SJCRH30 (cell line): ENCODE data around the gene PPP1R1C. TPM values are rescaled to one million over a fixed set of nuclear protein-coding genes. Genes with fewer than 3 reads are reported as not detected.
"Not testable (repeated sequence)": the region's sequence is repeated elsewhere in the genome, so short reads cannot be mapped to it uniquely, and the experiment has no call there.

Source experiments
- DNase-seq, 2 experiments: peaks; one replicate each; pipeline ENCODE4 v3.0.0-alpha.2; 2015 to 2020
- H3K27ac ChIP-seq: fragments of 250-450 bp; sonication (Bioruptor Pico); 2 replicates; pipeline ENCODE4 v1.5.1; 2020; ENCODE audit warnings: mild to moderate bottlenecking, moderate library complexity
- H3K27me3 ChIP-seq: fragments of 250-450 bp; sonication (Bioruptor Pico); 2 replicates; pipeline ENCODE4 v1.5.1; 2020; ENCODE audit warnings: mild to moderate bottlenecking, moderate library complexity
- H3K36me3 ChIP-seq: fragments of 250-450 bp; sonication (Bioruptor Pico); 2 replicates; pipeline ENCODE4 v1.5.1; 2020; ENCODE audit warnings: mild to moderate bottlenecking, moderate library complexity
- H3K4me1 ChIP-seq: fragments of 250-450 bp; sonication (Bioruptor Pico); 2 replicates; pipeline ENCODE4 v1.5.1; 2020; ENCODE audit warnings: mild to moderate bottlenecking, moderate library complexity
- H3K4me3 ChIP-seq: fragments of 250-450 bp; sonication (Bioruptor Pico); 2 replicates; pipeline ENCODE4 v1.5.1; 2020; ENCODE audit warnings: mild to moderate bottlenecking, moderate library complexity
- H3K9me3 ChIP-seq: fragments of 250-450 bp; sonication (Bioruptor Pico); replicated peaks from 2 replicates; pipeline ENCODE4 v1.5.1; 2020; ENCODE audit warnings: mild to moderate bottlenecking, moderate library complexity
- total RNA-seq: library from RNA; depleted of rRNA; stranded (reverse); fragments of >200 nt; shearing (Covaris generic); gene quantifications from 2 replicates; pipeline ENCODE4 v1.2.3, GENCODE V29; 2014; rRNA removed

Gene PPP1R1C, protein sequence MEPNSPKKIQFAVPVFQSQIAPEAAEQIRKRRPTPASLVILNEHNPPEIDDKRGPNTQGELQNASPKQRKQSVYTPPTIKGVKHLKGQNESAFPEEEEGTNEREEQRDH
- total RNA-seq = not detected in 2 replicates

DNA sequence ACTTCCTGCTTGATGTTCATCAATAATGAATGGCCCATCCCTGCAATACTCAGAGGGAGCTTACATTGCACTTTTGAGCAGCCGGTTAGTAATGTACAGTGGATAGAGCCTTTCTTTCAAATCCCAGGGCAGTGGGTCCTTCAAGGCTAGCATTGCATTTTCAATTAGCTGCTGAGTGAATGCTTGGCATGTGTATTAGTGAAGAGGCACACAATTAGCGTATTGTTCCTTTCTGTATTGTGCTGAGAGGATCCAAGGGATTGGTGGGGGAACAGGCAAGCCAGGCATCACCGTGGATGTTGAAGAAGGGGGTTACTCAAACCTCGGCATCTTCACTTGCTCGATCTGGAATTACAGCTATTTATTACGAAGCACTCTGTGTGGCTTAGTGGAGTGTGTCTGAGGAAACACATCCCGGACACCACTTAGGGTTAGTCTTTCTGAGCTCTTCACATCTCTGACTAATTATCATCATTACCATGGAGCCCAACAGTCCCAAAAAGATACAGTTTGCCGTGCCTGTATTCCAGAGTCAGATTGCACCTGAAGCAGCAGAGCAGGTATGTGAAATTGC lies at the start of gene PPP1R1C:
TSS of gene PPP1R1C (plus strand) at position 222 of the 574 bp plus-strand sequence. CDS start at position 480, 258 bp downstream.
- Histone ChIP-seq H3K4me3 (no peak within 1 kb of the TSS), H3K27ac (no peak within 1 kb of the TSS), H3K36me3 (no peaks in the 10 kb centered on the region), H3K4me1 (peaks cover 7% of the 10 kb centered on the region), H3K9me3 (no peaks in the 10 kb centered on the region), H3K27me3 (no peaks in the 10 kb centered on the region)
- DNase-seq = no peak

DNA sequence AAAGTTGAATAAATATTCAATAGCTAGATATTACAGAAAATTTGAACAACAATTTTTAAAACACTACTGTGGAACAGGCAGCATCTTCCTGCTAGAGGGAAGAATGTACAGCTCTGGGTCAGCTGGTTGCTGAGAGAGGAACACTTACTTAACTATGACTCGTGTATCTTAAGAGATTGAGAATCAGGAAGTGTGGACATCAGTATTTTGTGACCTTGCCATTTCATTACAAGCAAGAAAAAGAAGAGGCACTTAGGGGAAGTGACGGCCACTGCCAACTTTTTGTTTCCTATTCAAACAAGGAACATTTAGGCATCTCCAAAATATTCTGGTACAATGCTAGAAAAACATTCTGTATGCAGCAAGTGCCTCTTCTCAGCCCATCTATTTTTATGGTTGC lies 48.2 kb upstream of the PPP1R1C start:
- no peaks in the 10 kb centered on the region for H3K9me3 ChIP-seq
- no peak for DNase-seq
- no peaks in the 10 kb centered on the region for H3K36me3 ChIP-seq
- H3K27me3 ChIP-seq = no peaks in the 10 kb centered on the region
- H3K4me1 ChIP-seq = no peaks in the 10 kb centered on the region
- H3K27ac ChIP-seq = no peak overlapping the region
- no peak overlapping the region for H3K4me3 ChIP-seq

DNA sequence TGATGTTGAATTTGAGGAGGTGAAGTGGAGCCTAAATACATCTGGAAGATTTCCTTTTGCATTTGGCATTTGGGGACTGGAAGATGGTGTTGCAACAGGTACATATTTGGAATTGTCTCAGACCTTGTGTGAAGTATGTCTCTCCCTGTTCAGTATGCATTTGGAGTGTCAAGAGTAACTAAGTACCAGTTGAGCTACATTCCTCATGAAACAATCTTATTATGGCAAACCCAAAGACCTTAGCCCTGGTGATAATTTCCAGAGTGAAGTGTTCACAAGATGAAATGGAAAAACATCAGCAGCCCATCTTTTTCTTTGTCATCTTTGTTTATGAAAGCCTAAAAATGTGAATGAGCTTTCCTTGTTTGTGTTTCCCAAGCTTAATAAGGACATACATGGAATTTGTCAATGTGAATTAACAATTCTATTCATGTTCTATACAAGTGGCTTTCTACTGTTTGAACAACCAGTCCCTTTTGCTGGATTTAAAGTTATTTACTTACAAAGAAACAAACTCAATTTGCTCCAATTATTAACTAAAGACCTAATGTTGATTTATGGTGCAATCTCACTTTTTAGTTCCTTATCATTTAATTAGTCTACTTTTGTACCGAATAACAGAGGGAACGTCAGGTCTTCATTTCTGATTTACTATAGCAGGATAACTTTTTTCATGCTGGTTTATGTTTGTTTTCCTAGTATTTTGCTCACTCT lies 42.1 kb upstream of the PPP1R1C start:
- H3K27me3 ChIP-seq = no peaks in the 10 kb centered on the region
- H3K36me3 ChIP-seq = no peaks in the 10 kb centered on the region
- no peak for DNase-seq
- H3K4me1 ChIP-seq = no peaks in the 10 kb centered on the region
- H3K9me3 ChIP-seq = peaks cover 3% of the 10 kb centered on the region; the same call in 1 of the 2 replicates
- no peak overlapping the region for H3K27ac ChIP-seq
- H3K4me3 ChIP-seq = no peak overlapping the region

DNA sequence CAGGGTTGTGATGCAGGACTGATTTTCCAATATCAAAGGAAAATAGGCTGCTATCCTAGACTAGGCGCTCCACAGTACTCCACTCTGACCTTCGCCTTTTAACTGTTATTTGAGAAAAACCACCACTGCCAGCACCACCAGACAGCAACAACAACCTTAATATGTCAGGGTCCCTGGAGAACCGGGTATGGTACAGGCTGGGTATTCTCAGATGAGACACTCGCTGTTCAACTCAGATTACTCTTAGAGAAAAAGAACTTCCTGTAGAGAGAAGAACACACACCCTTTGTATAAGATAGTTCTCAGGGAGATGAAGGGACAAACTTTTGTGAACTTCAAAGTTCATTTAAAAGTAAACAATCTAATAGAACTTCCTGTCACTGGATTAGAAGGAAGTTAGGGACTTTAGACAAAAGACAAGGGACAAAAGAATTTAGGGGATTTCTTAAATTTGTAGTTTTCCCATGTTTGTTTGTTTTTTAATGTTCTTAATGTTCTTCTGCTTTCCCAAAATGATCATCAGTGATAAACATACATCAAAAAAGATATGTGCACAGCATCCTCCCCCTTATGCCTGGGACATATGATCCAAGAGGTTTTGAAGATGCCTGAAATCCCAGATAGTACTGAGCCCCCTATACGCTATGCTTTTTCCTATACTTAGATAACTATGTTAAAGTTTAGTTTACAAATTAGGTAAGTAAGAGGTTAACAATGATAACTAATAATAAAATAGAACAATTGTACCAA lies 41.3 kb upstream of the PPP1R1C start:
- no peak for DNase-seq
- H3K27me3 ChIP-seq = no peaks in the 10 kb centered on the region
- no peak overlapping the region for H3K4me3 ChIP-seq
- H3K4me1 ChIP-seq = no peaks in the 10 kb centered on the region
- H3K27ac ChIP-seq = no peak overlapping the region
- peaks cover 3% of the 10 kb centered on the region; the same call in 1 of the 2 replicates for H3K9me3 ChIP-seq
- no peaks in the 10 kb centered on the region for H3K36me3 ChIP-seq

DNA sequence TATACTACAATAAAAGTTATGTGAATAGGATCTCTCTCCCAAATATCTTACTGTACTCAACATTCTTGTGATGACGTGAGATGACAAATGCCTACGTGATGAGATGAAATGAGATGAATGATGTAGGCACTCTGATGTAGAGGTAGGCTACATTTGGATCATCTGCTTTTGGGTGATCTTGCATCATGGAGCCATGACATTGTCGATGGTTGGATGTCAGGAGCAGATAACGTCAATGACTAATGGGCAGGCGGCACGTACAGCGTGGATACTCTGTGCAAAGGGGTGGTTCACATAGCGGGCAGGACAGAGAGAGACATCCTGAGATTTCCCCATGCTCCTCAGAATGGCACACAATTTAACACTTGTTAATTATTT lies 40.8 kb upstream of the PPP1R1C start:
- peaks cover 3% of the 10 kb centered on the region; the same call in 1 of the 2 replicates for H3K9me3 ChIP-seq
- no peak overlapping the region for H3K27ac ChIP-seq
- H3K4me1 ChIP-seq = no peaks in the 10 kb centered on the region
- DNase-seq = no peak
- H3K36me3 ChIP-seq = no peaks in the 10 kb centered on the region
- H3K4me3 ChIP-seq = no peak overlapping the region
- H3K27me3 ChIP-seq = no peaks in the 10 kb centered on the region

DNA sequence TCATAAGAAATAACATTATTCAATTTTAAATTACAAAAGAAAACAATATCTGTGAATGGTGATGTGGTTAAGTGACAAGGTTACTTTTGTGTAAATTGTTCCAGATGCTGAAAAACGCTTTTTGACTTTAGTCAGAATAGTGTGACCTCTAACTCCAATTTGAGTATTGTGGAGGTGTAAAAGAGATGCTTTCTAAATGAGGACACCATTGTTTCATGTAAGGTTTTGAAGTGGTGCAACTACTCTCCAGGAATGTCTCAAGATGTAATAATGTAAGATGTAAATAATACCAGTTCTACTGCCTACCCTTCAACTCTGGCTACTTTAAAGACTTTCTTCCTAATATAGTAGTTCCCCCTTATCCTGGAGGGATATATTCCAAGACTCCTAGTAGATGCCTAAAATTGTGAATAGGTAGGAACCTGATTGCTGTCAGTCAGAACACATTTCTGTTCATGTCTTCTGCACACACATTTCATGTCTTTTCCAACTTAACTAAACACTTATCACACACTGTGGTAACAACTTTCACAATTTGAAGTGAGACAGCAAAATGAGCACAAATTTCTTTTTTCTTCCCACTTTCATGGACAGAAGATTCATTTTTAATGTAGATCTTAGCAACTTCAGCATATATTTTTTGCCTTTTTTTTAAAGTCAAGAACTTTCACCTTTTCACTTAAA lies 39.1 kb upstream of the PPP1R1C start:
- H3K9me3 ChIP-seq = peaks cover 3% of the 10 kb centered on the region; the same call in 1 of the 2 replicates
- no peaks in the 10 kb centered on the region for H3K27me3 ChIP-seq
- H3K27ac ChIP-seq = no peak overlapping the region
- no peak overlapping the region for H3K4me3 ChIP-seq
- DNase-seq = no peak
- no peaks in the 10 kb centered on the region for H3K4me1 ChIP-seq
- H3K36me3 ChIP-seq = no peaks in the 10 kb centered on the region

DNA sequence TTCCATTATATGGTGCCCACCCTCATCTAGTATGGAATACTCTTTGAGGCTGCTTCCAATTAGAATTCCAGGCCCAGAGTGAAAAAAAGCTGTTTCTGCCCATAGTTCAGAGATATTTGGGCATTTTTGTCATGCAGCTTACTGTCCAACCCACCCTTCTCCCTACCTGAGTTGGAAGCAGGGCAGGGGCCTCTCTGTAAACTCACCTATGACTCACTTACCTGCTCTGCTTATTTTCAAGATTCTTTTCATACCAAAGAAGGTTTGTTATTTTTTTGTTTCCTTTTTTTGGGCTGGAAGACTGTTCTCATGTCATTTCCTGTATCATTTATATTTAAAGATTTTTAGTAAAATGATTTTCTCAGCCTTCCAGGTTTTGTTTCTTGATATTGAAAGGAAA lies 38.4 kb upstream of the PPP1R1C start:
- no peak overlapping the region for H3K4me3 ChIP-seq
- no peaks in the 10 kb centered on the region for H3K27me3 ChIP-seq
- H3K36me3 ChIP-seq = no peaks in the 10 kb centered on the region
- no peaks in the 10 kb centered on the region for H3K4me1 ChIP-seq
- peaks cover 3% of the 10 kb centered on the region; the same call in 1 of the 2 replicates for H3K9me3 ChIP-seq
- H3K27ac ChIP-seq = no peak overlapping the region
- DNase-seq = no peak

DNA sequence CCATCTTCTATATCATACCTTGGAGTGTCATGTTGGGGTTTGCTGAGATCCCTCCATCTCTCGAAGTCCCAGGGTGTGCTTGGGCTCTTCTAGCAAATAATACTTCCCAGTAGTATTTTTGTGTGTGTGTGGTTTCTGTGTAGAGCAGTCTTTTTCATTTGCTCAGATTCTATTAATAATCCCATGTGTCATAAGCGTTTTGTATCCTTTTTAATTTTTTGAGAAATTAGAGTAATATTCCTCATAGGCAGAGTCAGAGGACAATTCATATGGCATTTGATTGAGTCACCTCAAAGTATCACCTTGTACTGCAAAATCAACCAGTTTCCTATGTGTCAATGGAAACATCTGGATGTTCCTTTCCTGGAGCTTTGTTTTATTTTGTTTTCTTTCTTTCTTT lies 37.4 kb upstream of the PPP1R1C start:
- no peaks in the 10 kb centered on the region for H3K4me1 ChIP-seq
- no peak for DNase-seq
- no peaks in the 10 kb centered on the region for H3K36me3 ChIP-seq
- H3K4me3 ChIP-seq = no peak overlapping the region
- H3K9me3 ChIP-seq = peaks cover under 1% of the 10 kb centered on the region; the same call in 1 of the 2 replicates
- no peaks in the 10 kb centered on the region for H3K27me3 ChIP-seq
- no peak overlapping the region for H3K27ac ChIP-seq

DNA sequence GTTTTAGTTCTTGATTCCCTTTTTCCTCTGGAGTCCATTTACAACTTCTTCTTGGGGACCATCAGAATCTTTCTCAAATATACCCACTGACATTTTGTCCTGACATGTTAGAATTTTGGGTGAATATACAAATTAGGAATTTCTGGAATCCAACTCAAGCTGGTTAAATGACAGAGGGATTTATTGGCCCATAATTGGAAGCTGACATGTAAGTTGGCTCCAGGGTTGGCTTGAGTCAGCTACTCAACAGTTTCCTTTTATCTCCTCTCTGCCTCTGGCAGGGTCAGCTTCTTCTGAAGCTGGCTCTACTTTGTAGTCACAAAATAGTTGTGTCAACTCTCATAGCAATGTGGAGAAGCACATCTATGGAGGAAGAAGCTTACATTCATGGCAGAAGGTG lies 36.6 kb upstream of the PPP1R1C start:
- H3K27me3 ChIP-seq = no peaks in the 10 kb centered on the region
- H3K4me3 ChIP-seq = no peak overlapping the region
- H3K27ac ChIP-seq = no peak overlapping the region
- no peaks in the 10 kb centered on the region; the same call in 1 of the 2 replicates for H3K9me3 ChIP-seq
- H3K4me1 ChIP-seq = no peaks in the 10 kb centered on the region
- no peak for DNase-seq
- no peaks in the 10 kb centered on the region for H3K36me3 ChIP-seq

DNA sequence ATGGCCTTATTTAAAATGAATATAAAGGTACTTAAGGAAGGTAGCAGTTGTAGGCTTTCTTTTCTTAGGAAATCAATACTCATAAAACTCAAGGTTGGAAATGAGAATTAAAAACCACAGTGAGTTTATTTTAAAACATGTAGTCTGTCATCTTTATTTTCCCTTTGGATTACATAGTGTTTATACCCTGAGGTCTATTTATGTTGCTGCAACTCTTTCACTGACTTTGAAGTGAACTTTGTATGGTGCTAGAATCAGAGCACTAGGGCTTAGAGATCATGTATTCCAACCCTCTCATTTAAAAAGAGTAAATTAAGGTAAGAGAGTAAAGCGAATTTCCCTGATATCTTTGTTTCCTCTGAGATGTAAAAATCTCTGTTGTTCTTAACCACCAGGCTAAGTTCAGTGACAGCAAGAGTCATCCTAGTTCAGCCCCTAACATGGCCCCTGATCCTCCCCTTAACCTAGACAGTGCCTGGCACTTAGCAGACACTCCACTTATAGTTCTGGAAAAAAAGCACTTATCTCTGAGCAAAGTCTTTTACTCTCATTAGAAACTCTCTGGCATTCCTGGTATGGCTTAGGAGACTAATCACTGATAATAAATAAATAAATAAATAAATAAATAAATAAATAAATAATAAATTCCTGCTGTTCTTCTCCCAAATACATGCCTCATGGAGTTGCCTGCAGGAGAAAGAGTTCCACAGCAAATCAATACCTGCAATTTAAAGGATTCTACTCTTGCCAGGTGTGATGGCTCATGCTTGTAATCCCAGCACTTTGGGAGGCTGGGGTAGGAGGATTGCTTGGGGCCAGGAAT lies 33.0 kb upstream of the PPP1R1C start:
- Histone ChIP-seq H3K4me1 (no peaks in the 10 kb centered on the region), H3K27ac (no peak overlapping the region), H3K4me3 (no peak overlapping the region), H3K27me3 (no peaks in the 10 kb centered on the region), H3K9me3 (no peaks in the 10 kb centered on the region), H3K36me3 (no peaks in the 10 kb centered on the region)
- no peak for DNase-seq

DNA sequence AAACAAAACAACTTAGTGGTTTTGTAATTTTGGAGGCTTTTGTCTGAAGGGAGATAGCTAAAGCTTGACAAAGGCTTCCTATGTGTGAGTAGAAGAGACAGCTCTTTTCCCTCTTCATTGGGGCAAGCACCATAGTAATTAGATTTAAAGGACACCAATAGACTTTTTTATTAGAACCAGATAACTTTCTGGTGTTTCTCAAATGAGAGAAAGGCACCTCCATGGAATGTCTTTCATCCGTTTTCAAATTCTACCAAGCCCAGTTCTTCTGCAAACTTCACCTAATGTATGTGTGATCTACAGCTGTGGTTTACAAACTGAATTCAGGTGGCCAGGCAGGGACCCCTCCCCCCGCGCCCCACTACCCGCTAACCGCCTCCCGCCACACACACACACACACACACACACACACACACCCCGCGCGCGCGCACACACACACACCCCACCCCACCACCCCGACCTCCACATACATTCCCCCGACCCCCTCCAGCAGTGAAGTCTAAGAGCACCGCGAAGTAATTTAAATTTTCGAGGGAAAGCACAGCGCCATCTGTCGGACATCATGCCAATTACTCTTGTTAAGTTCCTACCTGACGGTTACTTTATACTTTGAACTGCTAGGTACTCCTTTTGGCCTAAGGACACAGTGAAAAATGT lies 31.6 kb upstream of the PPP1R1C start:
- Histone ChIP-seq H3K9me3 (no peaks in the 10 kb centered on the region), H3K4me1 (no peaks in the 10 kb centered on the region), H3K4me3 (no peak overlapping the region), H3K27ac (no peak overlapping the region), H3K36me3 (no peaks in the 10 kb centered on the region), H3K27me3 (no peaks in the 10 kb centered on the region)
- no peak for DNase-seq

DNA sequence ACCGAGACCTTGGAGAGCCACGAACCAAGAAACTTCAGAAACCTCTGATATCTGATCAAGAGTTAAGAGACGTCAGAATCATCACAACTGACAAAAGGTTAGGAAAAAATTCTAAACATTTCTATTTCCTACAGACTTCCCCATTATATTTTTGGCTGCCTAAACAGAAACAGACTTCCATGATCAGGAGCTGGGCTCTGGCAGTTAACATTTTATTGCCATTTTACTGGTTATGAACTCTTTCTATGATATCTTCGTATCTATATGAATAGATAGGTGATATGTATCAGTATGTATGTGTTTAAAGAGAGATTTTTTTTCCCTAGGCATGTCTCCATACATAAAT lies 31.1 kb upstream of the PPP1R1C start:
- Histone ChIP-seq H3K27me3 (no peaks in the 10 kb centered on the region), H3K4me3 (no peak overlapping the region), H3K9me3 (no peaks in the 10 kb centered on the region), H3K36me3 (no peaks in the 10 kb centered on the region), H3K27ac (no peak overlapping the region), H3K4me1 (no peaks in the 10 kb centered on the region)
- no peak for DNase-seq

DNA sequence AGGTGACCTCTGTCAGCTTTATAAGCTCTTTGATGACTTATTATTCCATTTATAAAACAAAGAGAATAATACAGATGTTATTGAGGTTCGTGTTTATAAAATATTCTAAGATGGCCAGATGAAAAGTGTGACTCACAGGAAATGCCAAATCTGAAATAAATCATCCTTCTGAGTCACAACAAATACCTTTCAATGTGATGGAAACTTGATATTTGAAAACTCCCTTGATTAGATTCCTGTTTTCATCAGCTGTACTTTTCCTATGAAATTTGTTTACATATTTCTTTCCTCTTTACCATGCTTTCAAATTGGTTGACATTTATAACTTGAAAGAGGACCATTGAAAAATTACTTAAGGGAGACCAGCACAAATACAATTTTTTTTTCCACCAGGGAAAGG lies 30.6 kb upstream of the PPP1R1C start:
- no peaks in the 10 kb centered on the region for H3K36me3 ChIP-seq
- DNase-seq = no peak
- H3K27me3 ChIP-seq = no peaks in the 10 kb centered on the region
- no peaks in the 10 kb centered on the region for H3K4me1 ChIP-seq
- no peak overlapping the region for H3K4me3 ChIP-seq
- no peaks in the 10 kb centered on the region for H3K9me3 ChIP-seq
- no peak overlapping the region for H3K27ac ChIP-seq

DNA sequence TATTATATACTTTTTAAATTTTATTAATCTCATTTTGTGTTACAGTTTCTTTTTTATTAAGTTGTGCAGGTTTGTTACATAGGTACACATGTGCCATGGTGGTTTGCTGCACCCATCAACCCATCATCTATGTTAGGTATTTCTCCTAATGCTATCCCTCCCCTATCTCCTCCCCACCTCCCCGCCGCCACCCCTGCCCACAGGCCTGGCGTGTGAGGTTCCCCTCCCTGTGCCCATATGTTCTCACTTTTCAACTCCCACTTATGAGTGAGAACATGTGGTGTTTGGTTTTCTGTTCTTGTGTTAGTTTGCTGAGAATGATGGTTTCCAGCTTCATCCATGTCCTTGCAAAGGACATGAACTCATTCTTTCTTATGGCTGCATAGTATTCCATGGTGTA lies 29.8 kb upstream of the PPP1R1C start:
- not testable (repeated sequence) for H3K4me3 ChIP-seq, H3K27ac ChIP-seq, H3K9me3 ChIP-seq, H3K36me3 ChIP-seq, H3K27me3 ChIP-seq, H3K4me1 ChIP-seq, DNase-seq
